ENCODE results near the gene TTC39C. TPM values are rescaled to one million over a fixed set of nuclear protein-coding genes. Genes with fewer than 3 reads are reported as not detected.

Gene TTC39C
- total RNA-seq, 1 donor: 42.7 TPM

DNA sequence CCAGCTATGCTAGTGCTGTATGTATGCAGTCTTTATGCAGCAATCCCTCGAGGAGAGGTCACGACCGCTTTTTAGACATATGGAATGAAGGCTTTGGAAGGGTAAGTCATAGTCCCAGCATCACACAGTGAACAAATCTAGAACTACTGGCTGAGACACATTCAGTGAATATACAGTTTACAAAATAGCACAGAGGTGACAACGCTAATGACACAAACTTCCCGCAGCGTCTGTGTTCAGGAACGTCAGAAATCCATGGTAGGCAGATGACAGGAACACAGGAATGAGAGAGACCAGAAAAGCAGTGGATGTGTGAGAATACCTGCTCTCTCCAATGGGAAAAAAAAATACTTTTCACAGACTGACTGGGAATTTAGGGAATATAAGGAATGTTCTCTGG lies 153.9 kb downstream of the TTC39C start:
- no peaks in the 10 kb centered on the region for H3K4me1 ChIP-seq (ENCODE audit: insufficient read depth, low read length)
- no peak overlapping the region for H3K4me2 ChIP-seq (ENCODE audit: insufficient read depth, low read length)
- no peaks in the 10 kb centered on the region for H4K20me1 ChIP-seq (ENCODE audit: insufficient read depth, low read length)
- no peak overlapping the region for H2AFZ ChIP-seq (ENCODE audit: low read length)
- TF ChIP-seq, protein P1, sequence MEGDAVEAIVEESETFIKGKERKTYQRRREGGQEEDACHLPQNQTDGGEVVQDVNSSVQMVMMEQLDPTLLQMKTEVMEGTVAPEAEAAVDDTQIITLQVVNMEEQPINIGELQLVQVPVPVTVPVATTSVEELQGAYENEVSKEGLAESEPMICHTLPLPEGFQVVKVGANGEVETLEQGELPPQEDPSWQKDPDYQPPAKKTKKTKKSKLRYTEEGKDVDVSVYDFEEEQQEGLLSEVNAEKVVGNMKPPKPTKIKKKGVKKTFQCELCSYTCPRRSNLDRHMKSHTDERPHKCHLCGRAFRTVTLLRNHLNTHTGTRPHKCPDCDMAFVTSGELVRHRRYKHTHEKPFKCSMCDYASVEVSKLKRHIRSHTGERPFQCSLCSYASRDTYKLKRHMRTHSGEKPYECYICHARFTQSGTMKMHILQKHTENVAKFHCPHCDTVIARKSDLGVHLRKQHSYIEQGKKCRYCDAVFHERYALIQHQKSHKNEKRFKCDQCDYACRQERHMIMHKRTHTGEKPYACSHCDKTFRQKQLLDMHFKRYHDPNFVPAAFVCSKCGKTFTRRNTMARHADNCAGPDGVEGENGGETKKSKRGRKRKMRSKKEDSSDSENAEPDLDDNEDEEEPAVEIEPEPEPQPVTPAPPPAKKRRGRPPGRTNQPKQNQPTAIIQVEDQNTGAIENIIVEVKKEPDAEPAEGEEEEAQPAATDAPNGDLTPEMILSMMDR (IDR thresholded peaks at IDR 0.05; ENCODE audit: extremely low read depth, low read depth, low read length): no peak
- H3K27me3 ChIP-seq (ENCODE audit: insufficient read depth, low read length): no peaks in the 10 kb centered on the region
- DNase-seq (ENCODE audit: insufficient read length, low spot score, missing footprints): no peak
- H3K9me3 ChIP-seq (ENCODE audit: low read depth, low read length): no peaks in the 10 kb centered on the region
- no peaks in the 10 kb centered on the region for H3K36me3 ChIP-seq (ENCODE audit: insufficient read depth, low read length)
- no peak overlapping the region for H3K4me3 ChIP-seq (ENCODE audit: insufficient read depth, low read length)
- no peak overlapping the region for H3K27ac ChIP-seq (ENCODE audit: low read depth, low read length)
- no peaks in the 10 kb centered on the region for H3K79me2 ChIP-seq (ENCODE audit: insufficient read depth, low read length)

DNA sequence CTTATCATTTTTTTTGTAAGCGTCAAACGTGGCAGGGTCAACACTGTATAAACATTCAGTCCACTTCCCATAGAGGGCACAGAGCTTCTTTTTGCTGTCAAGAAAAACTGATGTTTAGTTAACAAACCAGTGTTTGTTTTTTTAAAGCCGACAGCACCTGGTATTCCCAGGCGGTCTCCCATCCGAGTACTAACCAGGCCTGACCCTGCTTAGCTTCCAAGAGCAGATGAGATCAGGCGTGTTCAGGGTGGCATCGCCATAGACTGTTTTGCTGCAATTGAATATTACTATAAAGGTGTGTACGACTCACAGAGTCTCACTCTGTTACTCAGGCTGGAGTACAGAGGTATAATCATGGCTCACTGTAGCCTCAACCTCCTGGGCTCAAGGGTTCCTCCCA lies 155.8 kb downstream of the TTC39C start:
- no peak for DNase-seq (ENCODE audit: insufficient read length, low spot score, missing footprints)
- Histone ChIP-seq H3K79me2 (ENCODE audit: insufficient read depth, low read length) (no peaks in the 10 kb centered on the region), H3K4me3 (ENCODE audit: insufficient read depth, low read length) (no peak overlapping the region), H3K4me1 (ENCODE audit: insufficient read depth, low read length) (no peaks in the 10 kb centered on the region), H3K36me3 (ENCODE audit: insufficient read depth, low read length) (no peaks in the 10 kb centered on the region), H3K9me3 (ENCODE audit: low read depth, low read length) (no peaks in the 10 kb centered on the region), H2AFZ (ENCODE audit: low read length) (no peak overlapping the region), H4K20me1 (ENCODE audit: insufficient read depth, low read length) (no peaks in the 10 kb centered on the region), H3K4me2 (ENCODE audit: insufficient read depth, low read length) (no peak overlapping the region), H3K27me3 (ENCODE audit: insufficient read depth, low read length) (no peaks in the 10 kb centered on the region), H3K27ac (ENCODE audit: low read depth, low read length) (no peak overlapping the region)
- TF ChIP-seq, protein P1 (IDR thresholded peaks at IDR 0.05; ENCODE audit: extremely low read depth, low read depth, low read length): no peak

DNA sequence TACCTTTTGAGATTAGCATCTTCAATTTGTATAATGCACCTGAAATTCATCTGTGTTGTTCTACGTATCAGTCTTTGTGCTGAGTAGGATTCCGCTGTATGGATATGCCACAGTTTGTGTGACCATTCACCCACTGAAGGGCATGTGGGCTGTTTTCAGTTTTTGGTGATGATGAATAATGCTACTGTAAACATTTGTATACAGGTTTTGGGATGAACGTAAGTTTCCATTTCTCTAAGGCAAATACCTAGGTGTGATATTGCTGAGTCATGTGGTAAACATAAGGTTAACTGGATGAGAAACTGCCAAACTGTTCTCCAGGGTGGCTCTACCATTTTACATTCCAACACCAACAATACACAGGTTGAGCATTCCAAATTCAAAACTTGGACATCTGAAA lies 159.4 kb downstream of the TTC39C start:
- H3K79me2 ChIP-seq (ENCODE audit: insufficient read depth, low read length): no peaks in the 10 kb centered on the region

DNA sequence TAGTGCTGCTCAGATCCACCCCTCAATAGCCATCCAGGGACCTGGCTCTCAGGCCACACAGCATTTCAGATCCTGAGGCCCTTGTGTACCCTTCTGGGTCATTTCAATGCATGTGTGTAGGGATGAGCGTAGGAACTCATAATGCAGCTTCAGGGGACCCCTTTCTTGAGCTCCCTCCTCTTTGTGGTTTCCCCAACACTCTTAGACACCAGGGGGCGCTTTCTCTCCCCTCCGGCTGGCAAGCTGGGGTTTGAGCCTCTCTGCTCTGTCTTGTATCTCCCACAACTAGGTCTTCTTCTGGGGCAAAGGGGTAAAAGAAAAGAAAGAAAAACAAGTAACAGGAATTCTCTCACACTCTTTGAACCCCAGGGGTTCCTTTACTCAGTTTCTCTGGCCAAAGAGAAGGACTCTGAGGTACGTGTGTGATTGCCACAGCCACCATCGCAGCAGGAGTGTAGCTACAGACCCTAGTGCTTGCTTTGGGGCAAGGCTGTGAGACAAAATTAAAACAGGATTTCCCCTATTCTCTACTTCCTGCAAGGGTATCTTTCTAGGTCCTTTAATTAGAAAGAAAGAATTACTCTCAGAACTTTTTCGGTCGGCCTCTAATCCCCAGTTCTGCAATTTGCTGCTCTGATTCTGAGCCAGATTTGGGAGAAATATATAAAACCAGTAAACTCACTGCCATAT lies 162.3 kb downstream of the TTC39C start:
- Histone ChIP-seq H3K79me2 (ENCODE audit: insufficient read depth, low read length) (no peaks in the 10 kb centered on the region), H3K27me3 (ENCODE audit: insufficient read depth, low read length) (no peaks in the 10 kb centered on the region), H3K27ac (ENCODE audit: low read depth, low read length) (no peak overlapping the region), H3K4me2 (ENCODE audit: insufficient read depth, low read length) (no peak overlapping the region), H3K9me3 (ENCODE audit: low read depth, low read length) (no peaks in the 10 kb centered on the region), H3K36me3 (ENCODE audit: insufficient read depth, low read length) (peaks cover 4% of the 10 kb centered on the region), H2AFZ (ENCODE audit: low read length) (no peak overlapping the region), H3K4me3 (ENCODE audit: insufficient read depth, low read length) (no peak overlapping the region), H3K4me1 (ENCODE audit: insufficient read depth, low read length) (peaks cover 7% of the 10 kb centered on the region), H4K20me1 (ENCODE audit: insufficient read depth, low read length) (no peaks in the 10 kb centered on the region)
- peak; percentile 66 for DNase-seq (ENCODE audit: insufficient read length, low spot score, missing footprints)
- TF ChIP-seq, protein P1 (IDR thresholded peaks at IDR 0.05; ENCODE audit: extremely low read depth, low read depth, low read length): peak; percentile 82

More for the DNA sequence above, 159.4 kb downstream of the TTC39C start:
- TF ChIP-seq, protein P1 (IDR thresholded peaks at IDR 0.05; ENCODE audit: extremely low read depth, low read depth, low read length): no peak
- Histone ChIP-seq H3K36me3 (ENCODE audit: insufficient read depth, low read length) (no peaks in the 10 kb centered on the region), H3K4me1 (ENCODE audit: insufficient read depth, low read length) (no peaks in the 10 kb centered on the region), H2AFZ (ENCODE audit: low read length) (no peak overlapping the region), H3K27ac (ENCODE audit: low read depth, low read length) (no peak overlapping the region), H3K9me3 (ENCODE audit: low read depth, low read length) (no peaks in the 10 kb centered on the region), H3K4me3 (ENCODE audit: insufficient read depth, low read length) (no peak overlapping the region), H4K20me1 (ENCODE audit: insufficient read depth, low read length) (no peaks in the 10 kb centered on the region), H3K4me2 (ENCODE audit: insufficient read depth, low read length) (no peak overlapping the region), H3K27me3 (ENCODE audit: insufficient read depth, low read length) (no peaks in the 10 kb centered on the region)
- DNase-seq (ENCODE audit: insufficient read length, low spot score, missing footprints): no peak

Data from osteoblast (primary cell).